Sigmoid colon (tissue), 4 donors: ENCODE data around the gene YJU2.

Source experiments
- EP300 ChIP-seq, 4 donors: sonication (generic); formaldehyde crosslinking; IDR thresholded peaks; one replicate each; pipeline ENCODE4 v1.6.1; 2017; ENCODE audit warnings: antibody characterized with exemption in 4 of 4
- POLR2A ChIP-seq, 2 donors: fragments of 450-650 bp; IDR thresholded peaks; one replicate each; pipeline ENCODE4 v1.6.1; 2016; ENCODE audit warnings: antibody characterized with exemption in 2 of 2, mild to moderate bottlenecking in 2 of 2, moderate library complexity in 2 of 2
- POLR2AphosphoS5 ChIP-seq, 4 donors: sonication (generic); formaldehyde crosslinking; IDR thresholded peaks; one replicate each; pipeline ENCODE4 v1.6.1; 2017; ENCODE audit warnings: antibody characterized with exemption in 4 of 4
- TF ChIP-seq, protein P1 (sequence below), 4 experiments: fragments of 450-650 bp in 3 of 4; fragments of 200-600 bp in 1 of 4; IDR thresholded peaks; one replicate each; pipeline ENCODE4 v1.5.1; 2016 to 2019; ENCODE audit warnings: antibody characterized with exemption in 4 of 4, mild to moderate bottlenecking in 3 of 4, moderate library complexity in 2 of 4

DNA sequence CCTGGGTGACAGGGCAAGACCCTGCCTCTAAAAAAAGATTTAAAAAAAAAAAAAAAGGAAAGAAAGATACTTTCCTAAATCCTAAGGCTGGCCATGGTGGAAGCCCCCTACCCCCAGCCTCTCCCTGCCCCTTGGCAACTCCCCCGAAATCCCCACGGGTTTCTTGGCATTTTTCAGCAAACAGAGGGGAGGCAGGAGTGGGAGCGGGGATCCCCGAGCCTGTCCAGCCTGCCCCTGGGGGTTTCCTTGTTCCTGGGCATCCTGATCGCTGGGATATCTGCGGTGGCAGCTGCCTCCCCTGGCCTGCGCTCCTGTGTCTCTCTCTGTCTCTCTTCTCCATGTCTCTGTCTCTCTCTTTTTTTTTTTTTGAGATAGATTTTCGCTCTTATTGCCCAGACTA, 21.0 kb upstream of the YJU2 start:
- TF ChIP-seq, protein P1, sequence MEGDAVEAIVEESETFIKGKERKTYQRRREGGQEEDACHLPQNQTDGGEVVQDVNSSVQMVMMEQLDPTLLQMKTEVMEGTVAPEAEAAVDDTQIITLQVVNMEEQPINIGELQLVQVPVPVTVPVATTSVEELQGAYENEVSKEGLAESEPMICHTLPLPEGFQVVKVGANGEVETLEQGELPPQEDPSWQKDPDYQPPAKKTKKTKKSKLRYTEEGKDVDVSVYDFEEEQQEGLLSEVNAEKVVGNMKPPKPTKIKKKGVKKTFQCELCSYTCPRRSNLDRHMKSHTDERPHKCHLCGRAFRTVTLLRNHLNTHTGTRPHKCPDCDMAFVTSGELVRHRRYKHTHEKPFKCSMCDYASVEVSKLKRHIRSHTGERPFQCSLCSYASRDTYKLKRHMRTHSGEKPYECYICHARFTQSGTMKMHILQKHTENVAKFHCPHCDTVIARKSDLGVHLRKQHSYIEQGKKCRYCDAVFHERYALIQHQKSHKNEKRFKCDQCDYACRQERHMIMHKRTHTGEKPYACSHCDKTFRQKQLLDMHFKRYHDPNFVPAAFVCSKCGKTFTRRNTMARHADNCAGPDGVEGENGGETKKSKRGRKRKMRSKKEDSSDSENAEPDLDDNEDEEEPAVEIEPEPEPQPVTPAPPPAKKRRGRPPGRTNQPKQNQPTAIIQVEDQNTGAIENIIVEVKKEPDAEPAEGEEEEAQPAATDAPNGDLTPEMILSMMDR (IDR thresholded peaks at IDR 0.05), result no peak
- no peak for TF ChIP-seq POLR2AphosphoS5 (IDR thresholded peaks at IDR 0.05)
- no peak for TF ChIP-seq EP300 (IDR thresholded peaks at IDR 0.05)
- no peak for TF ChIP-seq POLR2A (IDR thresholded peaks at IDR 0.05)
